T-helper 1 cell treated with Interleukin-12 subunit alpha and Interleukin-12 subunit beta and Interleukin-4 antibody, amounts not matched to agents 30 ng/mL and 1 ng/mL, for 36 hours (primary cell): Measurements from ENCODE around the gene COL9A3. TPM values are rescaled to one million over a fixed set of nuclear protein-coding genes. Genes with fewer than 3 reads are reported as not detected.

Source experiments
- intact Hi-C: fragments of 100-400 bp; cut with micrococcal nuclease; formaldehyde crosslinking; loops from one replicate; pipeline ENCODE4 v1.15.1; 2024
- total RNA-seq: library from RNA; stranded (reverse); gene quantifications from 2 replicates; pipeline ENCODE4 v1.2.3, GENCODE V29; 2022

COL9A3 gene
- total RNA-seq, 1 donor from 2014 or later: 0.15 TPM

- intact Hi-C loops: loop anchor here (5.0 kb wide), 1 partner anchor 507 kb away; the partner anchor contains the start of gene ADRM1
Measured at GRCh38 chr20:62809530-62810428, 7.1 kb upstream of the COL9A3 start.

- intact Hi-C loops: no loop called here
Measured at GRCh38 chr20:62811320-62811719, 5.5 kb upstream of the COL9A3 start.

- intact Hi-C loops: no loop called here
Measured at GRCh38 chr20:62811720-62812119, 5.1 kb upstream of the COL9A3 start.

- intact Hi-C loops: no loop called here
Measured at GRCh38 chr20:62812181-62812906, 4.5 kb upstream of the COL9A3 start.

- intact Hi-C loops: no loop called here
Measured at GRCh38 chr20:62812907-62813200, 4.0 kb upstream of the COL9A3 start.

GRCh38 chr20:62813588-62813987 is 3.3 kb upstream of the COL9A3 start:
- intact Hi-C loops: no loop called here

GRCh38 chr20:62814060-62814708 is 2.7 kb upstream of the COL9A3 start:
- intact Hi-C loops: no loop called here

GRCh38 chr20:62814709-62815065 is 2.2 kb upstream of the COL9A3 start:
- intact Hi-C loops: no loop called here

- intact Hi-C loops: no loop called here
Measured at GRCh38 chr20:62815066-62815991, 1.5 kb upstream of the COL9A3 start.

- intact Hi-C loops: no loop called here
Measured at GRCh38 chr20:62816031-62816883, 593 bp upstream of the COL9A3 start.

- intact Hi-C loops: no loop called here
Measured at GRCh38 chr20:62817975-62818591, 1.2 kb downstream of the COL9A3 start.

GRCh38 chr20:62818592-62819493 is 2.0 kb downstream of the COL9A3 start:
- intact Hi-C loops: no loop called here

- intact Hi-C loops: no loop called here
Measured at GRCh38 chr20:62819494-62820174, 2.8 kb downstream of the COL9A3 start.

GRCh38 chr20:62820208-62820961 is 3.5 kb downstream of the COL9A3 start:
- intact Hi-C loops: no loop called here

- intact Hi-C loops: no loop called here
Measured at GRCh38 chr20:62820962-62821725, 4.3 kb downstream of the COL9A3 start.

- intact Hi-C loops: no loop called here
Measured at GRCh38 chr20:62821726-62822210, 4.9 kb downstream of the COL9A3 start.
